ENCODE results near the gene UPF2.

Gene UPF2

GRCh38 chr10:11951695-11952094 is 90.9 kb downstream of the UPF2 start:
- no peak for DNase-seq

DNA sequence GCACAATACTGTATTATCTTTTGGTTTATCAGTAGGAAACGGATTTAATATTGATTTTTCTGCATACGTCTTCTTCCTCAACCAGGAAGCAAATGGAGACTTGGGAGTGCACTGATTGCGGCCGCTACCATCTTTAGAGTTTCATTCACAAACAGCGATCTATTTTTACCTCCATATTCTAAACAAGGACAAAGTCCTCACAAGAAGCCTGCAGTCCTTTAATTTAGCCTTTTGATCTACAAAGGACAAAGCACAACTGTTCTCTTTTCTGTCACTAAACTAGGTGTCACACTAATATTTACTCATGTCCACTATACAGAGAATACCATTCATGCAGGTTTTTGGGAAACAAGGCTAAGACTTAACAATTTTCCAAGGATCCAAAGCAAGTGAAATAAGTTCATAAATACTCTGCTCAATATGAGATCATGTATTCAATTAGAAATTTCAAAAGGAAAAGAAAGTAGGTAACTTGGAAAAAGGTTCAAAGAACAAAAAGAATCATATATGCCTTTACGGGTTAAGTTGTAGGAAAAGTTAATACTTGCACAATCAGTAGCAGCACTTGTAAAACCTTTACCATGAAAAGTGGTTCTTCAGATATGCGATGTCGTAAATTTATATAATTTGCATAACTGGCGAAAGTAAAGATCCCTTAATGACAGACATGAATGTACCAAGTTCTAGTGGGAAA is 92.1 kb downstream of the UPF2 start:
- DNase-seq = no peak

- DNase-seq = no peak
Observed at GRCh38 chr10:11949152-11949551, 93.5 kb downstream of the UPF2 start.

GRCh38 chr10:11946652-11947051 is 96.0 kb downstream of the UPF2 start:
- no peak for DNase-seq

GRCh38 chr10:11936389-11937152 is 106.0 kb downstream of the UPF2 start:
- no peak for DNase-seq

- DNase-seq = no peak
Observed at GRCh38 chr10:11934262-11934661, 108.3 kb downstream of the UPF2 start.

DNA sequence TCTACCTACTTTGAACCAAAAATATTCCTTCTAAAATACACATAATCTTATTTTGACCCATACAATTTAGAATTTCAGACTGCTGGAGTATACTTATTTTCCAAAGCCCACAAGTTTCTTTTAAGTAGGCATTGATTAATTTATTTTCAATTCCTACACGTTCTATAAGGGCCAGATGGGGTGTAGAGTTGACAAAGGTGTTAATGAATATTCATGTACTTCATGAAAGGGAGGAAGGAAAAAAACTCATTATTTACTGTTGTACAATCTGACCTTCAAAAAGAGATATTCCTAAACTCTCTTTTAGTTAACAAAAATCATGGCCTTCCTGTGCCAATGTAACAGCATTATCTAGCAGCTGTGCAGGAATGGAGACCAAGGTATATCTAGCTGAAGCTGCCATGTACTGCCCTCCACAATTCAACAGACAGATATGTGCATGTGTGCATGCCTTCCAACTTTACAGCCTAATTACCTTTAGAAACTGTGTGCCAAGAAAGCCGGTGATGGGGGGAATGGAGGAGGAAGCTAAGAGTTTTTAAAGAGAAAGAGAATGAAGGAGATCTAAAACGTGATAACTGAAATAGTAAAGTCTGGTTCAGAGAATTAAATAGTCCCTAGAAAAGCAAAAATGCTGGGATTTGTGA is 108.9 kb downstream of the UPF2 start:
- DNase-seq = no peak

DNA sequence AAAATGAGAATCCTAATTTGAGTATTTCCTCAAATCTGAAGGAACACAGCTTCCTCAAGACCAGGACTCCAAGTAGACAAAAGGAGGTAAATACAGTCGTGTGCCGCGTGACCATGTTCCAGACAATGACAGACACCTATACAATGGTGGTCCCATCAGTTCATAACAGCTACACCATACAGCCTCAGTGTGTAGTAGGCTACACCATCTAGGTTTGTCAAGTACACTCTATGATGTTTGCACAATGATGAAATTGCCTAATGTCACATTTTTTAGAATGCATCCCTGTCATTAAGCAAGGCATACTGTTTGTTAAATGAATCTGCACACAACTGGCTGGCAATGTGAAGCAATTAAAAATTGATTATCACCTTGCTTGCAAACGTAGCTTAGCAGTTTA is 111.6 kb downstream of the UPF2 start:
- DNase-seq = no peak

GRCh38 chr10:11930312-11930978 is 112.2 kb downstream of the UPF2 start:
- DNase-seq = no peak

DNA sequence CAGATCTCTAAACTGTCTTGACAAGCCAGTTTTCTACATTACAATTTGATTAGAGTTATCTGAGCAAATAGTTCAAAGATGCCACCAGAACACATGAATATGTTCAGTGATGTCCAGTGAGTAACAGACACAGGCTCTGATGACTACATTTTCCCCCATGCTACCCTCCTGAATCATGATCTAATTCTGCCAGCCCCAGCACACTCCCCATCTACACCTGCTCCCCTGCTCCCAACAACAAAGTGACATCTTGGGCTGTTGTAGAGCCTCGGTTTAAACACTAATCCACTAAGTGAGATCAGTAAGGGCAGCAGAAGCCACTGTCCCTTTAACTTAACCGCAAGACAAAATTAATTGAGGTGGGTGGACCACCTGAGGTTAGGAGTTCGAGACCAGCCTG is 114.9 kb downstream of the UPF2 start:
- no peak for DNase-seq

- no peak for DNase-seq
Observed at GRCh38 chr10:11921800-11922392, 120.7 kb downstream of the UPF2 start.

DNA sequence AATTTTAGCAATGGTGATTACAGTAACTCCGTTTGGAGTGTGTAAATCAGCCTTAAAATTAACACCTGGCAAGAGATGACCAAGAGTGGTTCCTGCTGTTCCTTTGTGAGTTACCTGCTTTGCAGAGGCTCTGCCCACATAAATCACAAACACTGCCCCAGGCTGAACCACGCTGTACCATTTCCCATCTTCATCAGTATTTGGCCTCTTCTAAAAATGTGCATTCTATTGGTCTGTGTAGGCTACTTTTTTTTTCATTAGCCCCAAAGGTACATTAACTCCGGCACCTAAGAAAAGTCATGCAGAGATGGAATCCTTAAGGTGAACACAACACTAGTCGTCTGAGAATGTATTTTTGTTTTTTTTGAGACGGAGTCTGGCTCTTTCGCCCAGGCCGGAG is 123.3 kb downstream of the UPF2 start:
- DNase-seq = peak; percentile 66

- DNase-seq = peak; percentile 49
Observed at GRCh38 chr10:11918384-11918783, 124.2 kb downstream of the UPF2 start.

GRCh38 chr10:11913079-11913641 is 129.4 kb downstream of the UPF2 start:
- DNase-seq = peak; percentile 3

- DNase-seq = peak; percentile 28
Observed at GRCh38 chr10:11910102-11910501, 132.5 kb downstream of the UPF2 start.

- peak; percentile 28 for DNase-seq
Observed at GRCh38 chr10:11909618-11910017, 133.0 kb downstream of the UPF2 start.

DNA sequence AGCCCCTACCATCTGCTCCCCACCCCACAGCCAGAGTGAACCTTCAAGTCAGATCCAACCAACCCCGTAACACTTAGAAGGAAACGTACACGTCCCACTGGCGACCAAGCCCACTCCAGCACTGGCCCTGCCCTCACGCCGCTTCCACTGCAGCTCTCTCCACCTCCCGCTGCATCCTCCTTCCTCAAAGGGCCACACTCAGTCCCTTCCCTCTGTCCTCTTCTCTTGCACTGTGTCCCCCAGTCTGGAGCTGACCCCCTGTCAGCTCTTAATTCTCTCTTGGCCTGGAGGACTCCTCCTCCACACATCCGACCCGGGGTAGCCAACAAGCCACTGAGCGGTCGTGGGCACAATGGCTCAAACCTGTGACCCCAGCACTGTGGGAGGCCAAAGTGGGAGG is 133.6 kb downstream of the UPF2 start:
- no peak for DNase-seq

DNA sequence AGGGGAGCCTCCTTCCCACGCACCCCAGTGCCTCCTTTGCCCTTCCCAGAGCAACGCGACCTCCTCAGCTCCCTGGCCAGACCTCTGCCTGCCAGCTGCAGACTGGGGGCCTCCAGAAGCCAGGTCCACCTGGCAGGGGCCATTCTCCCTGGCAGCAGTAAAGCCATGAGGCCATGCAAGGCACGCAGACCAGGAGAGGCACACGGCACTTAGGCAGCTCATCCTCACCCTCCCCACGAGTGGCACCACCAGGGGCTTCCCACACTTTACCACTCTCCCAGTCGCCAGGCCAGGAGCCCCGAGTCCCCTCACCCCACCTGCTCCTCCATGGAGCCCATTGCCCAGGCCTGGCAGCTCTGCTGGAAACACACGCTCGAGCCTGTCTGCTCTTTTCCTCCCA is 134.1 kb downstream of the UPF2 start:
- DNase-seq = no peak

- DNase-seq = no peak
Observed at GRCh38 chr10:11907914-11908313, 134.7 kb downstream of the UPF2 start.

GRCh38 chr10:11906714-11907113 is 135.9 kb downstream of the UPF2 start:
- DNase-seq = no peak

DNA sequence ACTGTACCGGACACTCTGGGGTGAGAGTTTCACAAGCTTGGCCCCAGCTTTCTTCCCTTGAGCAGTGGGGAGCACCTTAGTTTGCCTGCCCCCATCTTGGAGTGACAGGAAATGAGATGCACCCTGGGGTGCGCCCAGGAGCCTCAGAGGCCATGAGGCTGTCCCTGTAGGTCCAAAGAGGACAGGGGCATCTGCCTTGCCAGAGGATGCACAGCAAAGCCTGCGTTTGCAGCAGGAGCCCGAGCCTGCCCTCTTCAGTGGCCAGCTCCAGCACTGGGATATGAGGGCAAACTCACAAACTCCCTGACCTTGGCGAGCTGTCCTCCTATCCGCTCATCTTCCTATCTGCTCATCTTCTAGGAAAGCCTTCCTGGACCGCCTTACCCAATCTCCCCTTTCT is 140.0 kb downstream of the UPF2 start:
- no peak for DNase-seq

- DNase-seq = no peak
Observed at GRCh38 chr10:11901833-11902475, 140.7 kb downstream of the UPF2 start.
